Spleen (tissue), 11 donors: ENCODE data around the gene FBXO41. TPM values are rescaled to one million over a fixed set of nuclear protein-coding genes. Genes with fewer than 3 reads are reported as not detected.
A peak's percentile ranks its signal among the peaks of the same experiment; 100 is the strongest.

Experiments
- DNase-seq: peaks from one replicate; pipeline ENCODE4 v3.0.0-alpha.2; 2020
- H3K27ac ChIP-seq, 8 donors: fragments of 200-600 bp; sonication (generic) in 7 of 8; 1 replicate in 4 of 8; 2 replicates in 4 of 8; pipeline versions ENCODE4 v1.5.0 to v1.8.0; 2016 to 2021; ENCODE audit warnings: inconsistent platforms in 4 of 8, mild to moderate bottlenecking in 4 of 8, moderate library complexity in 1 of 8
- H3K27me3 ChIP-seq, 7 donors: fragments of 200-600 bp; sonication (generic) in 6 of 7; replicated peaks in 1 of 7; 1 replicate in 4 of 7; 2 replicates in 3 of 7; pipeline versions ENCODE4 v1.5.0 to v1.8.0; 2016 to 2021; ENCODE audit warnings: inconsistent platforms in 3 of 7, mild to moderate bottlenecking in 1 of 7
- H3K36me3 ChIP-seq, 6 donors: fragments of 200-600 bp; sonication (generic) in 5 of 6; 1 replicate in 4 of 6; 2 replicates in 2 of 6; pipeline versions ENCODE4 v1.5.0 to v1.8.0; 2016 to 2021; ENCODE audit warnings: inconsistent platforms in 2 of 6
- H3K4me1 ChIP-seq, 6 donors: fragments of 200-600 bp; sonication (generic) in 5 of 6; 1 replicate in 3 of 6; 2 replicates in 3 of 6; pipeline versions ENCODE4 v1.5.0 to v1.8.0; 2016 to 2021; ENCODE audit warnings: inconsistent platforms in 3 of 6
- H3K4me3 ChIP-seq, 8 donors: fragments of 200-600 bp; sonication (generic) in 7 of 8; 1 replicate in 4 of 8; 2 replicates in 4 of 8; pipeline versions ENCODE4 v1.5.0 to v1.8.0; 2016 to 2021; ENCODE audit warnings: inconsistent platforms in 4 of 8, mild to moderate bottlenecking in 4 of 8, moderate library complexity in 2 of 8
- H3K9me3 ChIP-seq, 8 donors: fragments of 200-600 bp; sonication (generic) in 7 of 8; 1 replicate in 4 of 8; 2 replicates in 4 of 8; pipeline versions ENCODE4 v1.5.0 to v1.8.0; 2016 to 2021; ENCODE audit warnings: inconsistent platforms in 4 of 8
- POLR2A ChIP-seq, 3 donors: fragments of 450-650 bp; IDR thresholded peaks; one replicate each; pipeline ENCODE4 v1.5.1; 2017; ENCODE audit warnings: antibody characterized with exemption in 3 of 3, mild to moderate bottlenecking in 1 of 3
- POLR2AphosphoS5 ChIP-seq, 3 donors: sonication (generic); formaldehyde crosslinking; IDR thresholded peaks; one replicate each; pipeline ENCODE4 v1.5.1; 2017; ENCODE audit warnings: antibody characterized with exemption in 3 of 3
- WGBS, 5 donors: extraction: QIAGEN DNeasy Blood & Tissue Kit in 3 of 5; methylation state at CpG; one replicate each; pipeline versions ENCODE4 v1.1.5 to v1.1.7; 2013 to 2018; 5-methylcytosine and 5-hydroxymethylcytosine counted together
- intact Hi-C: fragments of 100-400 bp; cut with DNase I; formaldehyde crosslinking; loops from one replicate; pipeline ENCODE4 v1.15.0; 2023; ENCODE audit warnings: low total_unique reads
- polyA plus RNA-seq, 3 donors: library from polyadenylated mRNA; stranded (reverse); fragments of 200-250 nt; gene quantifications; one replicate each; pipeline ENCODE4 v1.2.1, GENCODE V29; 2013
- total RNA-seq, 7 donors: library from RNA; depleted of rRNA in 3 of 7; stranded (reverse); fragments of >200 nt in 3 of 7; fragmentation: NEBNext Ultra II Directional in 4 of 7; extraction: Animal tissue kit (Norgen Biotek cat#: 25700) in 4 of 7; gene quantifications; one replicate each; pipeline versions ENCODE4 v1.1.0 to v1.2.1, GENCODE V29; 2016 to 2021
- TF ChIP-seq, protein P1 (sequence below), 11 experiments: fragments of 200-600 bp in 7 of 11; fragments of 450-650 bp in 4 of 11; sonication (generic) in 4 of 11; IDR thresholded peaks in 8 of 11; conservative IDR thresholded peaks in 3 of 11; 1 replicate in 7 of 11; 2 replicates in 4 of 11; pipeline versions ENCODE4 v1.4.0 to v1.8.0; 2016 to 2021; ENCODE audit warnings: antibody characterized with exemption in 11 of 11, inconsistent platforms in 4 of 11, mild to moderate bottlenecking in 1 of 11
- donor health status: healthy with polysubstance abuse.
- donor health status: DM: no; HTN: no; CAD: no; lungs with moderate emphysema.
- donor health status: DM: no; HTN: no; CAD: no.
- donor health status: Bipolar disorder and iron deficiency.
- donor health status: healthy.
- donor health status: DM: no; HTN: no; CAD: no.
- donor health status: DM: yes; HTN: yes; CAD: no.

The FBXO41 gene
- total and polyA plus RNA-seq, 10 donors = 4.8 to 15.9 (median 12.6) TPM

GRCh38 chr2:73233932-73234832 lies 50.1 kb downstream of the FBXO41 start, which contains the start of gene CCT7:
Gene CCT7 (plus strand): TSS chr2:73234308. CDS start chr2:73234379, 71 bp downstream.
- peak; percentile 96 for DNase-seq
- Histone ChIP-seq H3K27me3 (no peaks in the 10 kb centered on the region), H3K9me3 (no peaks in the 10 kb centered on the region), H3K4me1 (peaks cover 31 to 56% (median 46%) of the 10 kb centered on the region in 6 donors), H3K27ac (peak within 1 kb of the TSS; percentile 82 to 98 (median 94)), H3K4me3 (peak within 1 kb of the TSS; percentile 74 to 98 (median 90)), H3K36me3 (peaks cover 0 to 43% (median 4%) of the 10 kb centered on the region in 6 donors)
- intact Hi-C loops = no loop called here
- TF ChIP-seq, protein P1, sequence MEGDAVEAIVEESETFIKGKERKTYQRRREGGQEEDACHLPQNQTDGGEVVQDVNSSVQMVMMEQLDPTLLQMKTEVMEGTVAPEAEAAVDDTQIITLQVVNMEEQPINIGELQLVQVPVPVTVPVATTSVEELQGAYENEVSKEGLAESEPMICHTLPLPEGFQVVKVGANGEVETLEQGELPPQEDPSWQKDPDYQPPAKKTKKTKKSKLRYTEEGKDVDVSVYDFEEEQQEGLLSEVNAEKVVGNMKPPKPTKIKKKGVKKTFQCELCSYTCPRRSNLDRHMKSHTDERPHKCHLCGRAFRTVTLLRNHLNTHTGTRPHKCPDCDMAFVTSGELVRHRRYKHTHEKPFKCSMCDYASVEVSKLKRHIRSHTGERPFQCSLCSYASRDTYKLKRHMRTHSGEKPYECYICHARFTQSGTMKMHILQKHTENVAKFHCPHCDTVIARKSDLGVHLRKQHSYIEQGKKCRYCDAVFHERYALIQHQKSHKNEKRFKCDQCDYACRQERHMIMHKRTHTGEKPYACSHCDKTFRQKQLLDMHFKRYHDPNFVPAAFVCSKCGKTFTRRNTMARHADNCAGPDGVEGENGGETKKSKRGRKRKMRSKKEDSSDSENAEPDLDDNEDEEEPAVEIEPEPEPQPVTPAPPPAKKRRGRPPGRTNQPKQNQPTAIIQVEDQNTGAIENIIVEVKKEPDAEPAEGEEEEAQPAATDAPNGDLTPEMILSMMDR (IDR thresholded peaks at IDR 0.05 in 8 of 11, conservative IDR thresholded peaks at IDR 0.05 in 3 of 11) = no peak
- TF ChIP-seq POLR2A (IDR thresholded peaks at IDR 0.05) = peak in 2 of 3 donors; percentile 75
- TF ChIP-seq POLR2AphosphoS5 (IDR thresholded peaks at IDR 0.05) = peak; percentile 93 to 96 (median 94)
- 0 to 1% (median 0%) methylated on average over 53 to 69 of the region's 69 CpGs for WGBS, 5 donors

DNA sequence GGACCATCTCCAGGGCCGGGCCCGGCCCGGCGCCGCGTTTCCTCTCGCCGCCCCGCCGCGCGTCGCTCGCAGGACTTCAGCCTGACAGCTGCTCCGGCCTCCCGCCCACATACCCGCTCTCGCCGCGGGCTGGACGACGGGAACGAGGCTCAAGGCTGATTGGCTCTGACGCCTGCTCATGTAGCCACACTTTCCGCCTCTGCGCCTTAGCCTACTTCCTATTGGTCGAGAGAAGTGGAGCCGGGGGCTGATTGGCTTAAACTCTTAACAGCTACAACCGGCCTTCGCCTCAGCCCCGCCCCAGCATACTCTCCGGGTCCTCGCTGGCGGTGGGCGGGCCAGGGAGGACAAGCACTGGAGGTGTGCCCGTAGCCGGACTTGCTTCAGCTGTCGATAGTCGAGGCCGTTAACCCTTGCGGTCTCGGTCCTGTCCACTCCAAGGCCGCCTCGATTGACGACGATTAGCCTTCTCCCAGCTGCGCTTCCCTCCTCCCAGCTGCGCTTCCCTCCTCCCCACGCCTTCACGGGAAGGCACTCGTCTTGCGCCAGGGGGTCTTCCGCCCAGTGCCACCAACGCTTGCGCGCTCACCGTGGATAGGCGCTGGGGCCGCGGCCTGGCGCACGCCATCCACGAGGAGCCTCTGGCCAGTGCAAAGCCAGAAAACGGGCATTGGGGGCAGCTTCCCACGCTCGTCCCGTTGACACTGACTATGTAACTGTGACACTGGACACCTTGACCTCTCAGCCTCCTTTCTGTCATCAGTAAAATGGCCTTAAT lies 50.9 kb downstream of the FBXO41 start, which contains the start of gene PRADC1:
Gene PRADC1, minus strand, starts transcription at position 86 of the 778 bp plus-strand sequence. Its CDS starts 79 bp downstream, at position 7.
- intact Hi-C loops = no loop called here
- Histone ChIP-seq H3K36me3 (peaks cover 0 to 43% (median 6%) of the 10 kb centered on the region in 6 donors), H3K4me3 (peak within 1 kb of the TSS; percentile 74 to 98 (median 90)), H3K27ac (peak within 1 kb of the TSS; percentile 82 to 98 (median 94)), H3K4me1 (peaks cover 25 to 48% (median 41%) of the 10 kb centered on the region in 6 donors), H3K9me3 (no peaks in the 10 kb centered on the region), H3K27me3 (no peaks in the 10 kb centered on the region)
- TF ChIP-seq POLR2AphosphoS5 (IDR thresholded peaks at IDR 0.05) (peak; percentile 87 to 92 (median 88)), POLR2A (IDR thresholded peaks at IDR 0.05) (peak in 1 of 3 donors; percentile 36)
- TF ChIP-seq, protein P1 (IDR thresholded peaks at IDR 0.05 in 8 of 11, conservative IDR thresholded peaks at IDR 0.05 in 3 of 11) = peak in 2 of 11 experiments; percentile 20 to 29
- peak; percentile 98 for DNase-seq
- 0% methylated on average over 3 to 67 of the region's 67 CpGs for WGBS, 5 donors

DNA sequence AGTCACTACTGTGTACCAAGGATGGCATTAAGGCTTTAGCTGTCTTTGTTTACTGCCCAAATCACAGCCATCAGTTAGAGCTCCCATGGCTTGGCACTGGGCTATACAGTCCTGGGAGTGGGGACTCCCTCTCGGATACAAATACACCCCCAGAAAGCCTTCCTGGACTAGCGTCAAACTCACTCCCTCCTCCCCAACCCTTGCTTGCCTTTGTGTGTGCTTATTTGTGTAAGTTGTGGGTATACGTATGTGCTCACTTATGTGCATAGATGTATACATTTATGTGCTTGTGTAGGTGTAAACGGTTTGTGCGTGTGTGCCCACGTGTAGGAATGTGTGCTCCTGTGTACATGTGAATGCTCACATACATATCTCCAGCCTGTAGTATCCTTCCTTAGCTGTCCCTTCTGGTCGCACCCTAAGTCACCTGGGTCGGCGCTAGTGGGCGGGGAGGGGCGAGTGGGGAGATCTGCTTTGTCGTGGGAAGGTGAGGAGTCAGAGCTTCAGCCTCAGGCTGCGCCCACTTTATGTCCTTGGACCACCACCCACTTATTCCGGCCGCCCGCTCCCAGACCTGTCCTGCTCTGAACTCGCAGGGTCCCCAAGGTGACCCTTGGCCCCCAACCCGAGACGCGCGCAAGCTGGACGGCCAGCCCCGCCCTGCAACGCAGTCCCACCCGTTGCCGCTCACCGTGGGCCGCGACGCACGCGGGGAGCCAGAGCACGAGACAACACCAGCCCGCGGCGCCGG lies 51.7 kb downstream of the FBXO41 start:
- peak in 1 of 3 donors; percentile 37 for TF ChIP-seq POLR2A (IDR thresholded peaks at IDR 0.05)
- no peak for TF ChIP-seq POLR2AphosphoS5 (IDR thresholded peaks at IDR 0.05)
- WGBS, 5 donors = 3 to 16% (median 4%) methylated on average over 14 to 37 of the region's 37 CpGs
- intact Hi-C loops = no loop called here
- peak overlapping the region; percentile 46 to 98 (median 94) for H3K27ac ChIP-seq
- no peak for DNase-seq
- H3K4me1 ChIP-seq = peaks cover 23 to 40% (median 36%) of the 10 kb centered on the region in 6 donors
- H3K27me3 ChIP-seq = no peaks in the 10 kb centered on the region
- H3K4me3 ChIP-seq = peak overlapping the region; percentile 74 to 98 (median 90)
- no peaks in the 10 kb centered on the region for H3K9me3 ChIP-seq
- H3K36me3 ChIP-seq = peaks cover 0 to 45% (median 10%) of the 10 kb centered on the region in 6 donors

- no peak overlapping the region for H3K27ac ChIP-seq
- peaks cover 0 to 66% (median 34%) of the 10 kb centered on the region in 6 donors for H3K36me3 ChIP-seq
- 86 to 92% (median 88%) methylated on average over 14 of the region's 14 CpGs for WGBS, 5 donors
- no peaks in the 10 kb centered on the region for H3K27me3 ChIP-seq
- peaks cover 0 to 26% (median 13%) of the 10 kb centered on the region in 6 donors for H3K4me1 ChIP-seq
- no peak overlapping the region for H3K4me3 ChIP-seq
- TF ChIP-seq, protein P1 (IDR thresholded peaks at IDR 0.05 in 8 of 11, conservative IDR thresholded peaks at IDR 0.05 in 3 of 11) = no peak
- TF ChIP-seq POLR2A (IDR thresholded peaks at IDR 0.05) (no peak), POLR2AphosphoS5 (IDR thresholded peaks at IDR 0.05) (no peak)
- no peak for DNase-seq
- H3K9me3 ChIP-seq = no peaks in the 10 kb centered on the region
- intact Hi-C loops = no loop called here
Measured at GRCh38 chr2:73228631-73229030, 55.6 kb downstream of the FBXO41 start.
